H1 (cell line): ENCODE results near the gene ESRP2. TPM values are rescaled to one million over a fixed set of nuclear protein-coding genes. Genes with fewer than 3 reads are reported as not detected.

Experiments used
- CTCF ChIA-PET: fragments of 300-600 bp; sonication (Branson Sonifier 250); formaldehyde crosslinking; loops from one replicate; lab custom pipeline; 2021; ENCODE audit not compliant: partially characterized antibody; lab: Charles Lee
- POLR2A ChIA-PET: fragments of 300-600 bp; sonication (Branson Sonifier 250); formaldehyde crosslinking; loops from one replicate; lab custom pipeline; 2021; ENCODE audit warnings: inconsistent platforms; ENCODE audit not compliant: partially characterized antibody; lab: Charles Lee
- DNase-seq, 2 experiments: peaks; one replicate each; pipeline versions ENCODE4 v3.0.0 to v3.0.0-alpha.2; 2010 to 2022; ENCODE audit warnings: low spot score in 2 of 2, low read depth in 1 of 2, mixed read lengths in 1 of 2
- FAIRE-seq: peaks from 2 replicates; lab custom pipeline; 2011; peaks lifted over from hg19 to GRCh38; lab: Jason Lieb, UNC
- H2AFZ ChIP-seq: 2 replicates; pipeline ENCODE4 v1.8.1; 2012; ENCODE audit warnings: low read length, inconsistent platforms
- H2AK5ac ChIP-seq: 2 replicates; pipeline ENCODE4 v1.6.1; 2013; ENCODE audit warnings: low read depth, low read length
- H2BK120ac ChIP-seq: replicated peaks from 2 replicates; pipeline ENCODE3; 2013; ENCODE audit warnings: low read depth, low read length, inconsistent platforms
- H2BK12ac ChIP-seq: 2 replicates; pipeline ENCODE4 v1.6.1; 2013; ENCODE audit warnings: low read depth, low read length
- H2BK15ac ChIP-seq: 2 replicates; pipeline ENCODE4 v1.6.1; 2013; ENCODE audit warnings: low read length
- H2BK20ac ChIP-seq: 2 replicates; pipeline ENCODE4 v1.6.1; 2013; ENCODE audit warnings: low read length
- H2BK5ac ChIP-seq: 2 replicates; pipeline ENCODE4 v1.6.1; 2013; ENCODE audit warnings: low read depth, low read length
- H3K14ac ChIP-seq: 2 replicates; pipeline ENCODE4 v1.6.1; 2013; ENCODE audit warnings: inconsistent platforms; ENCODE audit not compliant: insufficient read length
- H3K18ac ChIP-seq: 2 replicates; pipeline ENCODE4 v1.6.1; 2013; ENCODE audit warnings: low read length; ENCODE audit errors: extremely low read depth
- H3K23ac ChIP-seq: 2 replicates; pipeline ENCODE4 v1.6.1; 2013; ENCODE audit warnings: inconsistent platforms; ENCODE audit not compliant: insufficient read length
- H3K23me2 ChIP-seq: 2 replicates; pipeline ENCODE4 v1.6.1; 2013; ENCODE audit warnings: low read depth, low read length
- H3K27ac ChIP-seq: 2 replicates; pipeline ENCODE4 v1.6.1; 2011; ENCODE audit warnings: low read depth, low read length, inconsistent platforms
- H3K27me3 ChIP-seq, 4 experiments: replicated peaks in 1 of 4; 1 replicate in 1 of 4; 2 replicates in 3 of 4; pipeline versions ENCODE4 v1.6.1 to v1.8.1; 2011 to 2013; ENCODE audit warnings: low read length in 3 of 4, mild to moderate bottlenecking in 3 of 4, inconsistent platforms in 2 of 4, mixed read lengths in 2 of 4, moderate library complexity in 1 of 4; ENCODE audit not compliant: control insufficient read depth in 3 of 4, insufficient read depth in 3 of 4; ENCODE audit errors: extremely low read depth in 1 of 4
- H3K36me3 ChIP-seq, 4 experiments: 2 replicates each; pipeline versions ENCODE4 v1.6.1 to v1.8.1; 2011 to 2013; ENCODE audit warnings: mild to moderate bottlenecking in 4 of 4, low read length in 3 of 4, moderate library complexity in 2 of 4, control low read depth in 1 of 4, inconsistent platforms in 1 of 4; ENCODE audit not compliant: insufficient read depth in 4 of 4, control insufficient read depth in 2 of 4
- H3K4ac ChIP-seq: replicated peaks from 2 replicates; pipeline ENCODE3; 2013; ENCODE audit warnings: low read length, low read depth, mixed read lengths, inconsistent platforms; ENCODE audit not compliant: insufficient read length
- H3K4me1 ChIP-seq, 4 experiments: replicated peaks in 1 of 4; 1 replicate in 1 of 4; 2 replicates in 3 of 4; pipeline versions ENCODE4 v1.6.1 to v1.8.1; 2011 to 2013; ENCODE audit warnings: low read length in 3 of 4, inconsistent platforms in 2 of 4, mixed read lengths in 1 of 4; ENCODE audit not compliant: insufficient read depth in 4 of 4, control insufficient read depth in 3 of 4
- H3K4me2 ChIP-seq, 2 experiments: 2 replicates each; pipeline versions ENCODE4 v1.6.1 to v1.8.1; 2011 to 2013; ENCODE audit warnings: low read depth in 2 of 2, low read length in 2 of 2, control low read depth in 1 of 2, inconsistent platforms in 1 of 2, mild to moderate bottlenecking in 1 of 2; ENCODE audit not compliant: insufficient read depth in 1 of 2
- H3K4me3 ChIP-seq, 4 experiments: fragments of 200-600, 300-600 bp in 1 of 4; sonication (generic), shearing (Covaris generic), sonication (Bioruptor Twin) in 1 of 4; 2 replicates each; pipeline versions ENCODE4 v1.5.1 to v1.8.1; 2011 to 2016; ENCODE audit warnings: low read length in 4 of 4, low read depth in 3 of 4, control low read depth in 2 of 4, inconsistent platforms in 2 of 4, mild to moderate bottlenecking in 2 of 4, mixed read lengths in 1 of 4, moderate library complexity in 1 of 4; ENCODE audit not compliant: insufficient read depth in 2 of 4; ENCODE audit errors: extremely low read depth in 1 of 4
- H3K56ac ChIP-seq: replicated peaks from 2 replicates; pipeline ENCODE3; 2013; ENCODE audit warnings: low read depth, mild to moderate bottlenecking, mixed read lengths, low read length, inconsistent platforms; ENCODE audit not compliant: insufficient read length
- H3K79me1 ChIP-seq: 2 replicates; pipeline ENCODE4 v1.6.1; 2013; ENCODE audit warnings: low read depth, low read length, control low read depth
- H3K79me2 ChIP-seq, 2 experiments: 2 replicates each; pipeline versions ENCODE4 v1.6.1 to v1.8.1; 2012 to 2013; ENCODE audit warnings: low read length in 2 of 2, mild to moderate bottlenecking in 2 of 2, inconsistent platforms in 1 of 2; ENCODE audit not compliant: insufficient read depth in 2 of 2, control insufficient read depth in 1 of 2
- H3K9ac ChIP-seq, 4 experiments: replicated peaks in 1 of 4; 1 replicate in 1 of 4; 2 replicates in 3 of 4; pipeline versions ENCODE4 v1.6.1 to v1.8.1; 2011 to 2013; ENCODE audit warnings: low read depth in 3 of 4, low read length in 3 of 4, control low read depth in 2 of 4, mild to moderate bottlenecking in 2 of 4, moderate library complexity in 2 of 4, inconsistent platforms in 1 of 4; ENCODE audit errors: extremely low read depth in 1 of 4
- H3K9me3 ChIP-seq, 2 experiments: 2 replicates each; pipeline versions ENCODE4 v1.6.1 to v1.8.1; 2012 to 2013; ENCODE audit warnings: mild to moderate bottlenecking in 2 of 2, moderate library complexity in 2 of 2, control low read depth in 1 of 2, inconsistent platforms in 1 of 2, low read depth in 1 of 2, low read length in 1 of 2, mixed read lengths in 1 of 2; ENCODE audit not compliant: insufficient read depth in 2 of 2
- H4K20me1 ChIP-seq, 2 experiments: replicated peaks in 1 of 2; 2 replicates each; pipeline versions ENCODE3 to v1.8.1; 2011 to 2013; ENCODE audit warnings: inconsistent platforms in 2 of 2, low read length in 2 of 2, mild to moderate bottlenecking in 1 of 2; ENCODE audit not compliant: insufficient read depth in 2 of 2, control insufficient read depth in 1 of 2
- H4K5ac ChIP-seq: 2 replicates; pipeline ENCODE4 v1.6.1; 2013; ENCODE audit warnings: low read length, low read depth, mixed read lengths, inconsistent platforms; ENCODE audit not compliant: insufficient read length
- H4K8ac ChIP-seq: 2 replicates; pipeline ENCODE4 v1.8.0; 2013; ENCODE audit warnings: mild to moderate bottlenecking, moderate library complexity, low read length, inconsistent platforms; ENCODE audit not compliant: insufficient read depth; ENCODE audit errors: extremely low read depth
- H4K91ac ChIP-seq: replicated peaks from 2 replicates; pipeline ENCODE3; 2013; ENCODE audit warnings: low read length, mixed read lengths, inconsistent platforms; ENCODE audit not compliant: insufficient read length
- BACH1 ChIP-seq: IDR thresholded peaks from 2 replicates; pipeline ENCODE4 v1.6.1; 2012; ENCODE audit warnings: low read length, improper control_type of control experiment
- CEBPB ChIP-seq: IDR thresholded peaks from 2 replicates; pipeline ENCODE4 v1.6.1; 2012; ENCODE audit warnings: low read depth, low read length
- CHD1 ChIP-seq: IDR thresholded peaks from 2 replicates; pipeline ENCODE4 v1.6.1; 2012; ENCODE audit warnings: low read depth, low read length, improper control_type of control experiment
- GTF2F1 ChIP-seq: IDR thresholded peaks from 2 replicates; pipeline ENCODE4 v1.6.1; 2012; ENCODE audit warnings: low read depth, low read length, improper control_type of control experiment, borderline replicate concordance
- MAFK ChIP-seq: IDR thresholded peaks from 2 replicates; pipeline ENCODE4 v1.6.1; 2012; ENCODE audit warnings: low read depth, mild to moderate bottlenecking, improper control_type of control experiment, low read length
- POLR2A ChIP-seq, 2 experiments: IDR thresholded peaks; 1 replicate in 1 of 2; 2 replicates in 1 of 2; pipeline ENCODE4 v1.6.1; 2011; ENCODE audit warnings: low read depth in 2 of 2, low read length in 2 of 2, mild to moderate bottlenecking in 2 of 2; ENCODE audit errors: control extremely low read depth in 1 of 2
- POU5F1 ChIP-seq: IDR thresholded peaks from 2 replicates; pipeline ENCODE4 v1.6.1; 2011; ENCODE audit warnings: low read depth, mild to moderate bottlenecking, low read length, moderate library complexity
- SAP30 ChIP-seq: fragments of 300-600 bp; sonication (generic); IDR thresholded peaks from 2 replicates; pipeline ENCODE4 v1.7.1; 2012; ENCODE audit warnings: low read length, moderate library complexity, mild to moderate bottlenecking, inconsistent platforms; ENCODE audit not compliant: insufficient read depth, insufficient replicate concordance
- WGBS, 2 experiments: shearing (Covaris generic) in 1 of 2; methylation state at CpG; one replicate each; pipeline versions ENCODE4 v1.1.6 to v1.1.7; 2013 to 2015; ENCODE audit warnings: low lambda C conversion rate in 2 of 2, mixed read lengths in 2 of 2, inconsistent platforms in 1 of 2, low coverage in 1 of 2, missing lambda C conversion rate in 1 of 2; ENCODE audit not compliant: insufficient replicate concordance in 2 of 2, insufficient coverage in 1 of 2, insufficient read length in 1 of 2; ENCODE audit errors: extremely low coverage in 1 of 2, missing lambda C conversion rate in 1 of 2; 5-methylcytosine and 5-hydroxymethylcytosine counted together
- polyA plus RNA-seq, 7 experiments: library from polyadenylated mRNA; depleted of rRNA in 3 of 7; stranded (reverse) in 5 of 7; unstranded in 2 of 7; fragments of >200 nt in 5 of 7; fragments of 200-250 nt in 2 of 7; gene quantifications; 1 replicate in 5 of 7; 2 replicates in 1 of 7; 4 replicates in 1 of 7; pipeline versions ENCODE4 v1.2.1 to v1.2.3, GENCODE V29; 2011 to 2013; ENCODE audit warnings: missing spikeins in 2 of 7, mixed read lengths in 2 of 7
- total RNA-seq: library from RNA; stranded (reverse); fragmentation: NEBNext Ultra II Directional; extraction: Animal tissue kit (Norgen Biotek cat#: 25700); gene quantifications from 2 replicates; pipeline ENCODE4 v1.2.1, GENCODE V29; 2021
- TF ChIP-seq, protein P1 (sequence below), 3 experiments: IDR thresholded peaks; 1 replicate in 2 of 3; 2 replicates in 1 of 3; pipeline versions ENCODE4 v1.5.1 to v1.6.1; 2011; ENCODE audit warnings: low read length in 3 of 3, mild to moderate bottlenecking in 3 of 3, inconsistent platforms in 2 of 3, low read depth in 1 of 3, moderate library complexity in 1 of 3; ENCODE audit not compliant: insufficient read depth in 1 of 3; ENCODE audit errors: control extremely low read depth in 1 of 3

The ESRP2 gene
- total and polyA plus RNA-seq, 2 of the 8 experiments (the other 6 are each of a cell fraction or from before 2014, with no cell fraction given): 35.1 to 45.8 TPM

DNA sequence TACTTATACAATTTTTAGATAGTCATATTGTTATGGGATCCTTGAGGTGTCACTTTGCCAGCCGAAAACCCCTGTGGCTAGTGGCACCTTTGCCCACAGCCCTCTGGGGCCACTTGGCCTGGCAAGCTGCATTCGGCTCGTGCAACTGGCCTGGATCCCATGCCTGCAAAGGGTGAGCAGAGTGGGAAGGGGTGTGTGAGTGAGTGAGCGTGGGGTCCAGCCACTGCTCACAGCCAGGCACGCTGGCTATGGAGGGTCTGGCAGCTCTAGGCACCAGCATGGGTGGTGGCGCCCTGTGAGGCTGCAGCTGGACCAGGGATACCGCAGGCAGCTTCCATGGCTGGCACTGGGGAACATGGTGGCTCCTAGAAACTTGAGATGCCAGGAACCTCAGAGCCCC is 49.0 kb downstream of the ESRP2 start:
- no peak overlapping the region for H3K27ac ChIP-seq
- no peaks in the 10 kb centered on the region for H3K27me3 ChIP-seq
- no peak overlapping the region for H4K5ac ChIP-seq
- no peak overlapping the region for H4K8ac ChIP-seq
- POLR2A ChIA-PET: interaction anchor here (1.2 kb wide), 1 partner anchor 12 kb away, joined by 3 read pairs; no protein-coding TSS in a partner anchor
- H3K23me2 ChIP-seq: no peaks in the 10 kb centered on the region; the same call in 1 of the 2 replicates
- H3K56ac ChIP-seq: no peak overlapping the region
- no peaks in the 10 kb centered on the region for H4K20me1 ChIP-seq
- H3K23ac ChIP-seq: no peak overlapping the region
- FAIRE-seq: no peak
- CTCF ChIA-PET: interaction anchor here (1.0 to 1.4 kb wide), 4 partner anchors 10 to 93 kb away, joined by 3 to 5 read pairs (median 4); no protein-coding TSS in a partner anchor
- no peak overlapping the region for H3K9ac ChIP-seq
- no peaks in the 10 kb centered on the region for H3K79me1 ChIP-seq
- no peak overlapping the region for H2BK20ac ChIP-seq
- H3K79me2 ChIP-seq: no peaks in the 10 kb centered on the region
- no peak overlapping the region for H2BK12ac ChIP-seq
- H3K9me3 ChIP-seq: no peaks in the 10 kb centered on the region
- H3K4me3 ChIP-seq: no peak overlapping the region
- peaks cover 13 to 26% (median 18%) of the 10 kb centered on the region in 4 experiments for H3K36me3 ChIP-seq
- DNase-seq: no peak
- H2AK5ac ChIP-seq: no peak overlapping the region
- no peak overlapping the region for H2AFZ ChIP-seq
- no peak overlapping the region for H3K18ac ChIP-seq
- H3K4me2 ChIP-seq: no peak overlapping the region
- no peak overlapping the region for H2BK15ac ChIP-seq
- H4K91ac ChIP-seq: no peak overlapping the region
- H3K4ac ChIP-seq: no peak overlapping the region
- no peak overlapping the region for H2BK5ac ChIP-seq
- TF ChIP-seq, protein P1, sequence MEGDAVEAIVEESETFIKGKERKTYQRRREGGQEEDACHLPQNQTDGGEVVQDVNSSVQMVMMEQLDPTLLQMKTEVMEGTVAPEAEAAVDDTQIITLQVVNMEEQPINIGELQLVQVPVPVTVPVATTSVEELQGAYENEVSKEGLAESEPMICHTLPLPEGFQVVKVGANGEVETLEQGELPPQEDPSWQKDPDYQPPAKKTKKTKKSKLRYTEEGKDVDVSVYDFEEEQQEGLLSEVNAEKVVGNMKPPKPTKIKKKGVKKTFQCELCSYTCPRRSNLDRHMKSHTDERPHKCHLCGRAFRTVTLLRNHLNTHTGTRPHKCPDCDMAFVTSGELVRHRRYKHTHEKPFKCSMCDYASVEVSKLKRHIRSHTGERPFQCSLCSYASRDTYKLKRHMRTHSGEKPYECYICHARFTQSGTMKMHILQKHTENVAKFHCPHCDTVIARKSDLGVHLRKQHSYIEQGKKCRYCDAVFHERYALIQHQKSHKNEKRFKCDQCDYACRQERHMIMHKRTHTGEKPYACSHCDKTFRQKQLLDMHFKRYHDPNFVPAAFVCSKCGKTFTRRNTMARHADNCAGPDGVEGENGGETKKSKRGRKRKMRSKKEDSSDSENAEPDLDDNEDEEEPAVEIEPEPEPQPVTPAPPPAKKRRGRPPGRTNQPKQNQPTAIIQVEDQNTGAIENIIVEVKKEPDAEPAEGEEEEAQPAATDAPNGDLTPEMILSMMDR (IDR thresholded peaks at IDR 0.05; ENCODE audit: control extremely low read depth in 1 of 3, insufficient read depth in 1 of 3, low read depth in 1 of 3, low read length in 3 of 3): no peak
- TF ChIP-seq POLR2A (IDR thresholded peaks at IDR 0.05; ENCODE audit: control extremely low read depth in 1 of 2, low read depth in 2 of 2, low read length in 2 of 2) (no peak), SAP30 (no peak), BACH1 (no peak), POU5F1 (no peak), GTF2F1 (no peak), MAFK (no peak), CEBPB (no peak), CHD1 (no peak)
- TF ChIP-seq, all 59 proteins: peak for 0
- Histone ChIP-seq H3K14ac (no peak overlapping the region), H2BK120ac (no peak overlapping the region), H3K4me1 (no peaks in the 10 kb centered on the region)
- WGBS, 2 experiments: 92% methylated on average over 7 of the region's 7 CpGs; no CpG with 5 or more reads in 1 of the 2 experiments
